Astrocyte (in vitro differentiated cells and primary cell): ENCODE data around the gene PEPD. TPM values are rescaled to one million over a fixed set of nuclear protein-coding genes. Genes with fewer than 3 reads are reported as not detected.

Source experiments
- DNase-seq: peaks from one replicate; pipeline ENCODE4 v3.0.0-alpha.2; 2010; ENCODE audit warnings: low read depth
- FAIRE-seq: peaks from 2 replicates; lab custom pipeline; 2011; peaks lifted over from hg19 to GRCh38; lab: Jason Lieb, UNC
- H2AFZ ChIP-seq: 2 replicates; pipeline ENCODE4 v1.6.0; 2012; ENCODE audit warnings: low read depth, low read length, inconsistent platforms
- H3K27ac ChIP-seq: 2 replicates; pipeline ENCODE4 v1.5.1; 2011; ENCODE audit warnings: low read depth, low read length, inconsistent platforms
- H3K27me3 ChIP-seq: 2 replicates; pipeline ENCODE4 v1.6.0; 2011; ENCODE audit warnings: low read length, inconsistent platforms; ENCODE audit not compliant: insufficient read depth
- H3K36me3 ChIP-seq: 2 replicates; pipeline ENCODE4 v1.5.1; 2011; ENCODE audit warnings: low read length, inconsistent platforms; ENCODE audit not compliant: insufficient read depth
- H3K4me1 ChIP-seq: 2 replicates; pipeline ENCODE4 v1.5.1; 2011; ENCODE audit warnings: low read length, inconsistent platforms; ENCODE audit not compliant: insufficient read depth
- H3K4me2 ChIP-seq: 2 replicates; pipeline ENCODE4 v1.6.0; 2012; ENCODE audit warnings: low read length, inconsistent platforms
- H3K4me3 ChIP-seq: 2 replicates; pipeline ENCODE4 v1.5.1; 2011; ENCODE audit warnings: low read depth, mild to moderate bottlenecking, low read length, inconsistent platforms; ENCODE audit not compliant: insufficient read depth
- H3K79me2 ChIP-seq: 2 replicates; pipeline ENCODE4 v1.6.0; 2012; ENCODE audit warnings: mild to moderate bottlenecking, low read length, inconsistent platforms; ENCODE audit not compliant: insufficient read depth
- H3K9ac ChIP-seq: 2 replicates; pipeline ENCODE4 v1.6.0; 2012; ENCODE audit warnings: mild to moderate bottlenecking, low read length, inconsistent platforms
- H3K9me3 ChIP-seq: 2 replicates; pipeline ENCODE4 v1.5.1; 2012; ENCODE audit warnings: low read depth, mild to moderate bottlenecking, low read length, inconsistent platforms; ENCODE audit not compliant: insufficient read depth
- H4K20me1 ChIP-seq: 2 replicates; pipeline ENCODE4 v1.6.0; 2012; ENCODE audit warnings: low read length, inconsistent platforms; ENCODE audit not compliant: insufficient read depth
- H3K27ac Mint-ChIP-seq: one replicate; pipeline ENCODE4 v1.8.0; 2021; ENCODE audit warnings: mild to moderate bottlenecking, mixed read lengths; ENCODE audit not compliant: unreplicated experiment
- H3K27me3 Mint-ChIP-seq: one replicate; pipeline ENCODE4 v1.8.0; 2021; ENCODE audit warnings: low read depth, mixed read lengths; ENCODE audit not compliant: unreplicated experiment
- H3K36me3 Mint-ChIP-seq: one replicate; pipeline ENCODE4 v1.8.0; 2021; ENCODE audit warnings: low read depth, mixed read lengths; ENCODE audit not compliant: unreplicated experiment
- H3K4me1 Mint-ChIP-seq: one replicate; pipeline ENCODE4 v1.8.0; 2021; ENCODE audit warnings: low read depth, mixed read lengths; ENCODE audit not compliant: unreplicated experiment
- H3K4me3 Mint-ChIP-seq: one replicate; pipeline ENCODE4 v1.8.0; 2021; ENCODE audit warnings: mild to moderate bottlenecking, moderate library complexity, mixed read lengths; ENCODE audit not compliant: unreplicated experiment
- H3K9me3 Mint-ChIP-seq: one replicate; pipeline ENCODE4 v1.8.0; 2021; ENCODE audit warnings: mild to moderate bottlenecking, mixed read lengths; ENCODE audit not compliant: unreplicated experiment
- CTCF ChIP-seq: IDR thresholded peaks from 2 replicates; pipeline ENCODE4 v1.5.1; 2011; ENCODE audit warnings: low read depth, mild to moderate bottlenecking, inconsistent platforms, low read length, moderate library complexity; ENCODE audit not compliant: insufficient read depth
- EZH2 ChIP-seq: IDR thresholded peaks from 2 replicates; pipeline ENCODE4 v1.6.1; 2012; ENCODE audit warnings: mild to moderate bottlenecking, low read length, inconsistent platforms; ENCODE audit not compliant: insufficient read depth
- total RNA-seq: library from RNA; stranded (reverse); gene quantifications from 2 replicates; pipeline ENCODE4 v1.2.1, GENCODE V29; 2021

PEPD gene
- total RNA-seq, 1 donor from 2014 or later, result 37.9 TPM

- H3K36me3 ChIP-seq, result peaks cover 5% of the 10 kb centered on the region
- no peak overlapping the region for H2AFZ ChIP-seq
- peaks cover 6% of the 10 kb centered on the region for H3K36me3 Mint-ChIP-seq
- H3K4me2 ChIP-seq, result no peak overlapping the region
- H3K9me3 Mint-ChIP-seq, result no peaks in the 10 kb centered on the region
- H3K27me3 ChIP-seq, result no peaks in the 10 kb centered on the region
- no peaks in the 10 kb centered on the region for H3K9me3 ChIP-seq
- peaks cover 20% of the 10 kb centered on the region for H3K79me2 ChIP-seq
- H3K4me1 ChIP-seq, result no peaks in the 10 kb centered on the region
- FAIRE-seq (no peak), DNase-seq (peak; percentile 73)
- H3K9ac ChIP-seq, result no peak overlapping the region
- no peak for TF ChIP-seq CTCF
- no peak for TF ChIP-seq EZH2
- no peak overlapping the region for H3K4me3 Mint-ChIP-seq
- peaks cover 59% of the 10 kb centered on the region for H4K20me1 ChIP-seq
- no peak overlapping the region for H3K27ac Mint-ChIP-seq
- no peaks in the 10 kb centered on the region for H3K4me1 Mint-ChIP-seq
- H3K27ac ChIP-seq, result no peak overlapping the region
- H3K27me3 Mint-ChIP-seq, result peaks cover 3% of the 10 kb centered on the region
- no peak overlapping the region for H3K4me3 ChIP-seq
These were observed 12.5 kb downstream of the PEPD start for GRCh38 chr19:33508941-33509614.

GRCh38 chr19:33508431-33508830 lies 13.2 kb downstream of the PEPD start:
- Mint-ChIP-seq H3K27ac (no peak overlapping the region), H3K9me3 (no peaks in the 10 kb centered on the region), H3K36me3 (peaks cover 6% of the 10 kb centered on the region), H3K27me3 (peaks cover 3% of the 10 kb centered on the region), H3K4me3 (no peak overlapping the region), H3K4me1 (no peaks in the 10 kb centered on the region)
- H3K4me1 ChIP-seq, result no peaks in the 10 kb centered on the region
- no peak for TF ChIP-seq EZH2
- no peak for TF ChIP-seq CTCF
- H3K9ac ChIP-seq, result no peak overlapping the region
- peaks cover 53% of the 10 kb centered on the region for H4K20me1 ChIP-seq
- no peaks in the 10 kb centered on the region for H3K9me3 ChIP-seq
- H3K36me3 ChIP-seq, result peaks cover 5% of the 10 kb centered on the region
- H2AFZ ChIP-seq, result no peak overlapping the region
- DNase-seq (no peak), FAIRE-seq (no peak)
- peaks cover 18% of the 10 kb centered on the region for H3K79me2 ChIP-seq
- H3K27ac ChIP-seq, result no peak overlapping the region
- H3K4me2 ChIP-seq, result no peak overlapping the region
- H3K27me3 ChIP-seq, result no peaks in the 10 kb centered on the region
- H3K4me3 ChIP-seq, result no peak overlapping the region

- H3K4me3 Mint-ChIP-seq, result no peak overlapping the region
- peaks cover 48% of the 10 kb centered on the region for H4K20me1 ChIP-seq
- no peaks in the 10 kb centered on the region for H3K4me1 ChIP-seq
- no peak overlapping the region for H3K27ac Mint-ChIP-seq
- H2AFZ ChIP-seq, result no peak overlapping the region
- H3K4me1 Mint-ChIP-seq, result no peaks in the 10 kb centered on the region
- H3K9me3 ChIP-seq, result no peaks in the 10 kb centered on the region
- no peaks in the 10 kb centered on the region for H3K27me3 ChIP-seq
- H3K27ac ChIP-seq, result no peak overlapping the region
- H3K79me2 ChIP-seq, result peaks cover 14% of the 10 kb centered on the region
- peak overlapping the region; percentile 10 for H3K9ac ChIP-seq
- no peak for TF ChIP-seq EZH2
- no peak for TF ChIP-seq CTCF
- peaks cover 3% of the 10 kb centered on the region for H3K27me3 Mint-ChIP-seq
- FAIRE-seq (no peak), DNase-seq (no peak)
- H3K9me3 Mint-ChIP-seq, result no peaks in the 10 kb centered on the region
- peaks cover 5% of the 10 kb centered on the region for H3K36me3 ChIP-seq
- peaks cover 3% of the 10 kb centered on the region for H3K36me3 Mint-ChIP-seq
- no peak overlapping the region for H3K4me2 ChIP-seq
- H3K4me3 ChIP-seq, result no peak overlapping the region
These were observed 13.6 kb downstream of the PEPD start for GRCh38 chr19:33508009-33508408.
